ENCODE results near the gene KCNT1.

DNA sequence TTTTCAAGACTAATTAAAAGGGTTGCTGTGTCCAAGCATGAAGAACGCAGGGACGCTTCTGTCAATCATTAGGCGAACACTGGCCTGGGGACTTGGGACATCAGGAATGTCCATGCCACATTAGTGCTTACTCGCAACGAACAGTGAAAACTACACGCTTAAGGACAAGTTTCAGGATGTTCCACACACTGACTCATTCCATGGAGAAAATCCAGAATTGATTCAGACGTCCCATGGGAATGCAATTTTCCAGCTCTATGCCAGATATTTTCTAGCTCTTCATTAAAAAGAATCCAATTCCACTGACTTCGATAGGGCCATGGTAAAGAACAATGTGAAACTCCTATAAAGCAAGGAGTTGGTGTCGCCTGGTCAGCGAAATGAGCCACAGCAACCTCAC lies 107.2 kb downstream of the KCNT1 start:
- no peak for TF ChIP-seq EZH2phosphoT487 (conservative IDR thresholded peaks at IDR 0.05; ENCODE audit: low read length)
- TF ChIP-seq, protein P1, sequence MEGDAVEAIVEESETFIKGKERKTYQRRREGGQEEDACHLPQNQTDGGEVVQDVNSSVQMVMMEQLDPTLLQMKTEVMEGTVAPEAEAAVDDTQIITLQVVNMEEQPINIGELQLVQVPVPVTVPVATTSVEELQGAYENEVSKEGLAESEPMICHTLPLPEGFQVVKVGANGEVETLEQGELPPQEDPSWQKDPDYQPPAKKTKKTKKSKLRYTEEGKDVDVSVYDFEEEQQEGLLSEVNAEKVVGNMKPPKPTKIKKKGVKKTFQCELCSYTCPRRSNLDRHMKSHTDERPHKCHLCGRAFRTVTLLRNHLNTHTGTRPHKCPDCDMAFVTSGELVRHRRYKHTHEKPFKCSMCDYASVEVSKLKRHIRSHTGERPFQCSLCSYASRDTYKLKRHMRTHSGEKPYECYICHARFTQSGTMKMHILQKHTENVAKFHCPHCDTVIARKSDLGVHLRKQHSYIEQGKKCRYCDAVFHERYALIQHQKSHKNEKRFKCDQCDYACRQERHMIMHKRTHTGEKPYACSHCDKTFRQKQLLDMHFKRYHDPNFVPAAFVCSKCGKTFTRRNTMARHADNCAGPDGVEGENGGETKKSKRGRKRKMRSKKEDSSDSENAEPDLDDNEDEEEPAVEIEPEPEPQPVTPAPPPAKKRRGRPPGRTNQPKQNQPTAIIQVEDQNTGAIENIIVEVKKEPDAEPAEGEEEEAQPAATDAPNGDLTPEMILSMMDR (IDR thresholded peaks at IDR 0.05; ENCODE audit: insufficient read depth, low read length, poor library complexity, severe bottlenecking) = no peak
